Mucosa of rectum (tissue), 2 donors: ENCODE data around the gene ERFL.

Experiments used
- H3K27ac ChIP-seq, 2 donors: one replicate each; pipeline ENCODE4 v1.7.0; 2013; ENCODE audit warnings: inconsistent platforms in 2 of 2, low read depth in 2 of 2, low read length in 2 of 2
- H3K27me3 ChIP-seq, 2 donors: one replicate each; pipeline ENCODE4 v1.7.0; 2013; ENCODE audit warnings: low read length in 2 of 2; ENCODE audit not compliant: control insufficient read depth in 2 of 2, insufficient read depth in 2 of 2
- H3K36me3 ChIP-seq, 2 donors: one replicate each; pipeline ENCODE4 v1.7.0; 2013; ENCODE audit warnings: low read length in 2 of 2; ENCODE audit not compliant: control insufficient read depth in 2 of 2, insufficient read depth in 2 of 2
- H3K4me1 ChIP-seq, 2 donors: one replicate each; pipeline ENCODE4 v1.7.0; 2013; ENCODE audit warnings: low read length in 2 of 2, mild to moderate bottlenecking in 1 of 2; ENCODE audit not compliant: control insufficient read depth in 2 of 2, insufficient read depth in 2 of 2
- H3K4me3 ChIP-seq, 2 donors: one replicate each; pipeline ENCODE4 v1.7.0; 2013; ENCODE audit warnings: low read length in 2 of 2
- H3K9ac ChIP-seq, 2 donors: one replicate each; pipeline ENCODE4 v1.7.0; 2013; ENCODE audit warnings: low read length in 2 of 2, low read depth in 1 of 2, mild to moderate bottlenecking in 1 of 2
- H3K9me3 ChIP-seq, 2 donors: one replicate each; pipeline ENCODE4 v1.7.0; 2013; ENCODE audit warnings: low read length in 2 of 2; ENCODE audit not compliant: control insufficient read depth in 2 of 2
- donor health status: healthy.
- donor health status: Normal muscosa, but diverticular disease.

The ERFL gene

GRCh38 chr19:41895745-41896580 lies 32.3 kb downstream of the ERFL start:
- Histone ChIP-seq H3K4me3 (no peak overlapping the region), H3K9ac (no peak overlapping the region), H3K27me3 (no peaks in the 10 kb centered on the region), H3K9me3 (no peaks in the 10 kb centered on the region), H3K27ac (no peak overlapping the region), H3K36me3 (peaks cover 45 to 54% of the 10 kb centered on the region in 2 donors), H3K4me1 (no peaks in the 10 kb centered on the region)

- Histone ChIP-seq H3K27ac (no peak overlapping the region), H3K4me3 (no peak overlapping the region), H3K9ac (no peak overlapping the region), H3K9me3 (no peaks in the 10 kb centered on the region), H3K36me3 (peaks cover 37 to 55% of the 10 kb centered on the region in 2 donors), H3K27me3 (no peaks in the 10 kb centered on the region), H3K4me1 (peaks cover 0 to 4% of the 10 kb centered on the region in 2 donors)
Observed at GRCh38 chr19:41894350-41894749, 33.9 kb downstream of the ERFL start.

GRCh38 chr19:41893899-41894298 lies 34.4 kb downstream of the ERFL start:
- Histone ChIP-seq H3K9ac (no peak overlapping the region), H3K4me1 (peaks cover 0 to 4% of the 10 kb centered on the region in 2 donors), H3K9me3 (no peaks in the 10 kb centered on the region), H3K36me3 (peaks cover 37 to 55% of the 10 kb centered on the region in 2 donors), H3K4me3 (no peak overlapping the region), H3K27ac (no peak overlapping the region), H3K27me3 (no peaks in the 10 kb centered on the region)

GRCh38 chr19:41892173-41892902 lies 35.9 kb downstream of the ERFL start:
- Histone ChIP-seq H3K4me3 (no peak overlapping the region), H3K36me3 (peaks cover 38 to 49% of the 10 kb centered on the region in 2 donors), H3K9me3 (no peaks in the 10 kb centered on the region)

GRCh38 chr19:41890936-41891335 lies 37.3 kb downstream of the ERFL start:
- H3K27ac ChIP-seq, result no peak overlapping the region
- no peak overlapping the region for H3K9ac ChIP-seq

More at GRCh38 chr19:41892173-41892902, 35.9 kb downstream of the ERFL start:
- Histone ChIP-seq H3K27ac (no peak overlapping the region), H3K4me1 (peaks cover 4 to 9% of the 10 kb centered on the region in 2 donors), H3K9ac (no peak overlapping the region), H3K27me3 (no peaks in the 10 kb centered on the region)

GRCh38 chr19:41889896-41890295 lies 38.4 kb downstream of the ERFL start:
- H3K4me3 ChIP-seq, result no peak overlapping the region
- H3K4me1 ChIP-seq, result peaks cover 24 to 30% of the 10 kb centered on the region in 2 donors
- H3K27me3 ChIP-seq, result no peaks in the 10 kb centered on the region
- no peaks in the 10 kb centered on the region for H3K9me3 ChIP-seq
- H3K27ac ChIP-seq, result no peak overlapping the region
- peaks cover 25 to 34% of the 10 kb centered on the region in 2 donors for H3K36me3 ChIP-seq
- H3K9ac ChIP-seq, result no peak overlapping the region

More at GRCh38 chr19:41890936-41891335, 37.3 kb downstream of the ERFL start:
- H3K9me3 ChIP-seq, result no peaks in the 10 kb centered on the region
- peaks cover 17 to 23% of the 10 kb centered on the region in 2 donors for H3K4me1 ChIP-seq
- peaks cover 34 to 42% of the 10 kb centered on the region in 2 donors for H3K36me3 ChIP-seq
- no peak overlapping the region for H3K4me3 ChIP-seq
- H3K27me3 ChIP-seq, result no peaks in the 10 kb centered on the region

GRCh38 chr19:41888926-41889325 lies 39.3 kb downstream of the ERFL start:
- Histone ChIP-seq H3K27me3 (no peaks in the 10 kb centered on the region), H3K4me3 (no peak overlapping the region), H3K4me1 (peaks cover 28 to 33% of the 10 kb centered on the region in 2 donors), H3K27ac (no peak overlapping the region), H3K36me3 (peaks cover 19 to 27% of the 10 kb centered on the region in 2 donors), H3K9ac (no peak overlapping the region), H3K9me3 (no peaks in the 10 kb centered on the region)

- peaks cover 28 to 39% of the 10 kb centered on the region in 2 donors for H3K4me1 ChIP-seq
- H3K9ac ChIP-seq, result peak overlapping the region; percentile 2 to 32
- H3K9me3 ChIP-seq, result no peaks in the 10 kb centered on the region
- peak overlapping the region; percentile 66 to 75 for H3K27ac ChIP-seq
- peaks cover 17 to 25% of the 10 kb centered on the region in 2 donors for H3K36me3 ChIP-seq
- H3K27me3 ChIP-seq, result no peaks in the 10 kb centered on the region
- H3K4me3 ChIP-seq, result peak overlapping the region in 1 of 2 donors; percentile 72
Observed at GRCh38 chr19:41887711-41888382, 40.4 kb downstream of the ERFL start.

- H3K36me3 ChIP-seq, result peaks cover 9 to 19% of the 10 kb centered on the region in 2 donors
- peaks cover 28 to 43% of the 10 kb centered on the region in 2 donors for H3K4me1 ChIP-seq
- peak overlapping the region; percentile 66 to 75 for H3K27ac ChIP-seq
- H3K9me3 ChIP-seq, result no peaks in the 10 kb centered on the region
- no peaks in the 10 kb centered on the region for H3K27me3 ChIP-seq
- H3K4me3 ChIP-seq, result peak overlapping the region in 1 of 2 donors; percentile 72
- H3K9ac ChIP-seq, result peak overlapping the region; percentile 2 to 60
Observed at GRCh38 chr19:41886761-41887710, 41.2 kb downstream of the ERFL start.
